ENCODE measurements around the gene PTEN. TPM values are rescaled to one million over a fixed set of nuclear protein-coding genes. Genes with fewer than 3 reads are reported as not detected.
A peak's percentile ranks its signal among the peaks of the same experiment; 100 is the strongest.
"Not testable (repeated sequence)": the region's sequence is repeated elsewhere in the genome, so short reads cannot be mapped to it uniquely, and the experiment has no call there.

Gene PTEN
- total and polyA plus RNA-seq, 2 experiments from 2014 or later: 20.8 to 64.0 TPM

- H3K27me3 ChIP-seq (ENCODE audit: insufficient read depth); H3K9me3 Mint-ChIP-seq; H3K9me2 ChIP-seq (ENCODE audit: insufficient read depth); H3K27ac Mint-ChIP-seq; H3K27me3 Mint-ChIP-seq (ENCODE audit: insufficient read depth, low read depth, poor library complexity); H2AFZ ChIP-seq; H3K36me3 ChIP-seq (ENCODE audit: insufficient read depth); H3F3A ChIP-seq (replicated peaks; ENCODE audit: low read depth): not testable (repeated sequence)
- Mint-ChIP-seq H3K4me3 (peak overlapping the region; percentile 95), H3K4me1 (peaks cover 39% of the 10 kb centered on the region), H3K36me3 (ENCODE audit: low read depth) (peaks cover 16% of the 10 kb centered on the region; the same call in 2 of the 3 replicates)
- Histone ChIP-seq H3K79me2 (replicated peaks; ENCODE audit: insufficient read depth) (peaks cover 49% of the 10 kb centered on the region), H4K20me1 (replicated peaks; ENCODE audit: insufficient read depth) (peaks cover 30% of the 10 kb centered on the region), H3K4me3 (peak overlapping the region; percentile 87), H3K4me1 (ENCODE audit: insufficient read depth) (peaks cover 30% of the 10 kb centered on the region), H3K27ac (ENCODE audit: low read depth) (peak overlapping the region; percentile 97; the same call in 1 of the 2 replicates), H3K4me2 (peak overlapping the region; percentile 84)
- DNase-seq (ENCODE audit: low spot score) (peak; percentile 24), ATAC-seq (peak; percentile 0; the same call in 1 of the 3 replicates)
Measured at GRCh38 chr10:87863951-87864495, 598 bp downstream of the PTEN start.

DNA sequence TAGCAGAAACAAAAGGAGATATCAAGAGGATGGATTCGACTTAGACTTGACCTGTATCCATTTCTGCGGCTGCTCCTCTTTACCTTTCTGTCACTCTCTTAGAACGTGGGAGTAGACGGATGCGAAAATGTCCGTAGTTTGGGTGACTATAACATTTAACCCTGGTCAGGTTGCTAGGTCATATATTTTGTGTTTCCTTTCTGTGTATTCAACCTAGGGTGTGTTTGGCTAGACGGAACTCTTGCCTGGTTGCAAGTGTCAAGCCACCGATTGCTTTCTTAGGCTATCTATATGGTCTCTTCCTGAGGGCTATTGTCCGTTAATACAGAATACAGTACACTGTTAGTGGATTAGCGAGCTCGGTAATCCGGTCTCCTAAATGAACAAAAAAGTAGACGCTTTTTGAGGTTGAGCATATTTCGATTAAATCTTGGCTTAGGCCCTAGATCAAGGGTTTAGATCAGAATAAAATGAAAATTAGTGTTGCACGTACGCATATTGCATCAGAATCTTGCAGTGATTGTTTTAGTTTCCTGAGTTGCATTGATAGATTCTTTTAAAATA, 1.2 kb downstream of the PTEN start:
- Mint-ChIP-seq H3K4me3 (peak overlapping the region; percentile 95), H3K27ac (no peak overlapping the region; the same call in 1 of the 2 replicates), H3K27me3 (ENCODE audit: insufficient read depth, low read depth, poor library complexity) (peaks cover 10% of the 10 kb centered on the region), H3K9me3 (peaks cover 5% of the 10 kb centered on the region), H3K36me3 (ENCODE audit: low read depth) (peaks cover 16% of the 10 kb centered on the region; the same call in 2 of the 3 replicates), H3K4me1 (peaks cover 39% of the 10 kb centered on the region)
- H3K4me2 ChIP-seq: peak overlapping the region; percentile 84
- DNase-seq (ENCODE audit: low spot score) (no peak), ATAC-seq (no peak)
- peak overlapping the region; percentile 87 for H3K4me3 ChIP-seq
- peaks cover 30% of the 10 kb centered on the region for H3K4me1 ChIP-seq (ENCODE audit: insufficient read depth)
- no peaks in the 10 kb centered on the region for H3K27me3 ChIP-seq (ENCODE audit: insufficient read depth)
- H4K20me1 ChIP-seq (replicated peaks; ENCODE audit: insufficient read depth): peaks cover 30% of the 10 kb centered on the region
- H2AFZ ChIP-seq: no peak overlapping the region
- H3K79me2 ChIP-seq (replicated peaks; ENCODE audit: insufficient read depth): peaks cover 55% of the 10 kb centered on the region
- TF ChIP-seq EZH2phosphoT487 (IDR thresholded peaks at IDR 0.05; ENCODE audit: unreplicated experiment) (no peak), STAT1 (IDR thresholded peaks at IDR 0.05; ENCODE audit: unreplicated experiment) (no peak), ZNF114 (CRISPR knock-in tag; IDR thresholded peaks at IDR 0.05) (no peak), POLR2AphosphoS5 (IDR thresholded peaks at IDR 0.05; ENCODE audit: low read depth) (0 out of 2 replicates have a peak, but pooled peaks have one; percentile 16)
- TF ChIP-seq, protein P1, sequence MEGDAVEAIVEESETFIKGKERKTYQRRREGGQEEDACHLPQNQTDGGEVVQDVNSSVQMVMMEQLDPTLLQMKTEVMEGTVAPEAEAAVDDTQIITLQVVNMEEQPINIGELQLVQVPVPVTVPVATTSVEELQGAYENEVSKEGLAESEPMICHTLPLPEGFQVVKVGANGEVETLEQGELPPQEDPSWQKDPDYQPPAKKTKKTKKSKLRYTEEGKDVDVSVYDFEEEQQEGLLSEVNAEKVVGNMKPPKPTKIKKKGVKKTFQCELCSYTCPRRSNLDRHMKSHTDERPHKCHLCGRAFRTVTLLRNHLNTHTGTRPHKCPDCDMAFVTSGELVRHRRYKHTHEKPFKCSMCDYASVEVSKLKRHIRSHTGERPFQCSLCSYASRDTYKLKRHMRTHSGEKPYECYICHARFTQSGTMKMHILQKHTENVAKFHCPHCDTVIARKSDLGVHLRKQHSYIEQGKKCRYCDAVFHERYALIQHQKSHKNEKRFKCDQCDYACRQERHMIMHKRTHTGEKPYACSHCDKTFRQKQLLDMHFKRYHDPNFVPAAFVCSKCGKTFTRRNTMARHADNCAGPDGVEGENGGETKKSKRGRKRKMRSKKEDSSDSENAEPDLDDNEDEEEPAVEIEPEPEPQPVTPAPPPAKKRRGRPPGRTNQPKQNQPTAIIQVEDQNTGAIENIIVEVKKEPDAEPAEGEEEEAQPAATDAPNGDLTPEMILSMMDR (conservative IDR thresholded peaks at IDR 0.05; ENCODE audit: low read depth in 2 of 2): no peak
- H3K27ac ChIP-seq (ENCODE audit: low read depth): no peak overlapping the region
- no peaks in the 10 kb centered on the region for H3K9me2 ChIP-seq (ENCODE audit: insufficient read depth)
- peaks cover 7% of the 10 kb centered on the region; the same call in 1 of the 2 replicates for H3F3A ChIP-seq (replicated peaks; ENCODE audit: low read depth)
- no peaks in the 10 kb centered on the region for H3K36me3 ChIP-seq (ENCODE audit: insufficient read depth)

- DNase-seq (ENCODE audit: low spot score): no peak
- Histone ChIP-seq H3K36me3 (ENCODE audit: insufficient read depth) (no peaks in the 10 kb centered on the region), H3K79me2 (replicated peaks; ENCODE audit: insufficient read depth) (peaks cover 62% of the 10 kb centered on the region), H2AFZ (no peak overlapping the region), H3K4me2 (peak overlapping the region; percentile 84), H3K4me1 (ENCODE audit: insufficient read depth) (peaks cover 30% of the 10 kb centered on the region), H3K9me2 (ENCODE audit: insufficient read depth) (no peaks in the 10 kb centered on the region), H3F3A (replicated peaks; ENCODE audit: low read depth) (peaks cover 7% of the 10 kb centered on the region; the same call in 1 of the 2 replicates), H3K4me3 (peak overlapping the region; percentile 87), H3K27me3 (ENCODE audit: insufficient read depth) (no peaks in the 10 kb centered on the region), H4K20me1 (replicated peaks; ENCODE audit: insufficient read depth) (peaks cover 30% of the 10 kb centered on the region), H3K27ac (ENCODE audit: low read depth) (no peak overlapping the region)
- H3K4me3 Mint-ChIP-seq: peak overlapping the region; percentile 95
- H3K27ac Mint-ChIP-seq: no peak overlapping the region
- H3K9me3 Mint-ChIP-seq: peaks cover 5% of the 10 kb centered on the region
- H3K4me1 Mint-ChIP-seq: peaks cover 34% of the 10 kb centered on the region
- no peak for ATAC-seq
- peaks cover 10% of the 10 kb centered on the region for H3K27me3 Mint-ChIP-seq (ENCODE audit: insufficient read depth, low read depth, poor library complexity)
- H3K36me3 Mint-ChIP-seq (ENCODE audit: low read depth): peaks cover 16% of the 10 kb centered on the region; the same call in 2 of the 3 replicates
- no peak for TF ChIP-seq NANOG (IDR thresholded peaks at IDR 0.05; ENCODE audit: borderline replicate concordance)
- no peak for TF ChIP-seq JUNB (IDR thresholded peaks at IDR 0.05; ENCODE audit: unreplicated experiment)
- TF ChIP-seq ZNF331 (CRISPR knock-in tag; IDR thresholded peaks at IDR 0.05; ENCODE audit: low read depth): no peak
- TF ChIP-seq STAT1 (IDR thresholded peaks at IDR 0.05; ENCODE audit: unreplicated experiment): no peak
- no peak for TF ChIP-seq ZNF114 (CRISPR knock-in tag; IDR thresholded peaks at IDR 0.05)
- TF ChIP-seq EZH2 (IDR thresholded peaks at IDR 0.05; ENCODE audit: low read depth, unreplicated experiment): no peak
- no peak for TF ChIP-seq POLR2AphosphoS5 (IDR thresholded peaks at IDR 0.05; ENCODE audit: low read depth)
- TF ChIP-seq CREB1 (CRISPR knock-in tag; IDR thresholded peaks at IDR 0.05; ENCODE audit: low read depth): no peak
- TF ChIP-seq EZH2phosphoT487 (IDR thresholded peaks at IDR 0.05; ENCODE audit: unreplicated experiment): no peak
Measured at GRCh38 chr10:87865241-87865881, 1.9 kb downstream of the PTEN start.

Measured in GM23338 (cell line).